Panc1 (cell line): ENCODE data around the gene COL23A1. TPM values are rescaled to one million over a fixed set of nuclear protein-coding genes. Genes with fewer than 3 reads are reported as not detected.

Experiments
- ATAC-seq: fragments of 200-7000 bp; cut with Tn5 transposase; 2 replicates; pipeline ENCODE4 v1.9.1; 2020; ENCODE audit warnings: mild to moderate bottlenecking, moderate library complexity
- BruUV-seq: library from RNA; stranded (reverse); fragments of 400-500 nt; replicated peaks from 2 replicates; lab custom pipeline; 2021; lab: Mats Ljungman, UMichigan
- CTCF ChIA-PET: fragments of 300-600 bp; sonication (Branson Sonifier 250); formaldehyde crosslinking; loops from one replicate; lab custom pipeline; 2022; ENCODE audit warnings: antibody characterized with exemption; lab: Charles Lee
- POLR2A ChIA-PET: fragments of 300-600 bp; sonication (Branson Sonifier 250); formaldehyde crosslinking; loops from one replicate; lab custom pipeline; 2022; ENCODE audit warnings: antibody characterized with exemption; lab: Charles Lee
- DNase-seq: peaks from one replicate; pipeline ENCODE4 v3.0.0-alpha.2; 2010; ENCODE audit warnings: low read depth, low spot score
- H3K27ac ChIP-seq: 2 replicates; pipeline ENCODE4 v1.5.1; 2011; ENCODE audit warnings: mild to moderate bottlenecking, low read length, inconsistent platforms
- H3K27me3 ChIP-seq: fragments of 200-500 bp; sonication (Bioruptor generic); 2 replicates; pipeline ENCODE4 v1.6.0; 2014; ENCODE audit warnings: low read length, inconsistent platforms; ENCODE audit not compliant: control insufficient read depth, insufficient read depth
- H3K36me3 ChIP-seq: fragments of 200-500 bp; sonication (Bioruptor generic); 2 replicates; pipeline ENCODE4 v1.5.1; 2014; ENCODE audit warnings: inconsistent platforms, mild to moderate bottlenecking, low read length, moderate library complexity; ENCODE audit not compliant: control insufficient read depth, insufficient read depth
- H3K4me1 ChIP-seq: 2 replicates; pipeline ENCODE4 v1.5.1; 2011; ENCODE audit warnings: inconsistent platforms, mild to moderate bottlenecking, low read length, moderate library complexity; ENCODE audit not compliant: control insufficient read depth, insufficient read depth
- H3K4me3 ChIP-seq, 2 experiments: 2 replicates each; pipeline ENCODE4 v1.5.1; 2011 to 2012; ENCODE audit warnings: low read depth in 2 of 2, low read length in 2 of 2, mild to moderate bottlenecking in 2 of 2, inconsistent platforms in 1 of 2, moderate library complexity in 1 of 2
- H3K9me3 ChIP-seq: fragments of 200-500 bp; sonication (Bioruptor generic); 2 replicates; pipeline ENCODE4 v1.5.1; 2014; ENCODE audit warnings: low read depth, mild to moderate bottlenecking, inconsistent platforms, low read length, moderate library complexity; ENCODE audit not compliant: control insufficient read depth, insufficient read depth
- POLR2AphosphoS5 ChIP-seq: IDR thresholded peaks from 2 replicates; pipeline ENCODE4 v1.6.1; 2012; ENCODE audit warnings: mild to moderate bottlenecking, low read depth, low read length, moderate library complexity
- REST ChIP-seq, 2 experiments: IDR thresholded peaks; 2 replicates each; pipeline ENCODE4 v1.6.1; 2011 to 2012; ENCODE audit warnings: low read depth in 2 of 2, control low read depth in 1 of 2, low read length in 1 of 2, mild to moderate bottlenecking in 1 of 2, moderate library complexity in 1 of 2; ENCODE audit not compliant: insufficient read depth in 1 of 2
- SIN3A ChIP-seq: IDR thresholded peaks from 2 replicates; pipeline ENCODE4 v1.6.1; 2012; ENCODE audit warnings: low read depth, mild to moderate bottlenecking, low read length, moderate library complexity, borderline replicate concordance; ENCODE audit not compliant: insufficient read depth
- TCF7L2 ChIP-seq: IDR thresholded peaks from 2 replicates; pipeline ENCODE4 v1.6.1; 2011; ENCODE audit warnings: mild to moderate bottlenecking, low read depth, low read length, inconsistent platforms
- in situ Hi-C: cut with HindIII; loops from 2 replicates; pipeline ENCODE4 v1.10.0; 2016; ENCODE audit warnings: low sequenced_read_pairs, low pct_unique_long_range_greater_than_20kb
- intact Hi-C: fragments of 100-400 bp; cut with micrococcal nuclease; formaldehyde crosslinking; loops from one replicate; pipeline ENCODE4 v1.10.0; 2022; ENCODE audit not compliant: unreplicated experiment
- total RNA-seq: library from RNA; stranded (reverse); gene quantifications from one replicate; pipeline ENCODE4 v1.2.1, GENCODE V29; 2021; ENCODE audit not compliant: unreplicated experiment
- TF ChIP-seq, protein P1 (sequence below): fragments of 450-650 bp; IDR thresholded peaks from 2 replicates; pipeline ENCODE4 v1.5.1; 2017; ENCODE audit warnings: mild to moderate bottlenecking

COL23A1 gene
- total RNA-seq, 1 experiment from 2014 or later = 0.05 TPM

GRCh38 chr5:178424810-178425177 is 165.4 kb downstream of the COL23A1 start:
- ChIA-PET CTCF (no interaction called here), POLR2A (no interaction called here)
- Histone ChIP-seq H3K36me3 (no peaks in the 10 kb centered on the region), H3K27ac (no peak overlapping the region), H3K27me3 (no peaks in the 10 kb centered on the region), H3K4me1 (no peaks in the 10 kb centered on the region), H3K4me3 (no peak overlapping the region), H3K9me3 (no peaks in the 10 kb centered on the region)
- in situ Hi-C loops (no loop called here), intact Hi-C loops (no loop called here)
- DNase-seq = no peak
- no peak for TF ChIP-seq REST (IDR thresholded peaks at IDR 0.05; ENCODE audit: insufficient read depth in 1 of 2, low read depth in 2 of 2, low read length in 1 of 2)
- TF ChIP-seq SIN3A = no peak
- TF ChIP-seq, protein P1, sequence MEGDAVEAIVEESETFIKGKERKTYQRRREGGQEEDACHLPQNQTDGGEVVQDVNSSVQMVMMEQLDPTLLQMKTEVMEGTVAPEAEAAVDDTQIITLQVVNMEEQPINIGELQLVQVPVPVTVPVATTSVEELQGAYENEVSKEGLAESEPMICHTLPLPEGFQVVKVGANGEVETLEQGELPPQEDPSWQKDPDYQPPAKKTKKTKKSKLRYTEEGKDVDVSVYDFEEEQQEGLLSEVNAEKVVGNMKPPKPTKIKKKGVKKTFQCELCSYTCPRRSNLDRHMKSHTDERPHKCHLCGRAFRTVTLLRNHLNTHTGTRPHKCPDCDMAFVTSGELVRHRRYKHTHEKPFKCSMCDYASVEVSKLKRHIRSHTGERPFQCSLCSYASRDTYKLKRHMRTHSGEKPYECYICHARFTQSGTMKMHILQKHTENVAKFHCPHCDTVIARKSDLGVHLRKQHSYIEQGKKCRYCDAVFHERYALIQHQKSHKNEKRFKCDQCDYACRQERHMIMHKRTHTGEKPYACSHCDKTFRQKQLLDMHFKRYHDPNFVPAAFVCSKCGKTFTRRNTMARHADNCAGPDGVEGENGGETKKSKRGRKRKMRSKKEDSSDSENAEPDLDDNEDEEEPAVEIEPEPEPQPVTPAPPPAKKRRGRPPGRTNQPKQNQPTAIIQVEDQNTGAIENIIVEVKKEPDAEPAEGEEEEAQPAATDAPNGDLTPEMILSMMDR = no peak
- TF ChIP-seq POLR2AphosphoS5 = no peak
- no peak for TF ChIP-seq TCF7L2
- no TSS peak for BruUV-seq
- no peak for ATAC-seq

GRCh38 chr5:178423901-178424809 is 166.0 kb downstream of the COL23A1 start:
- BruUV-seq = no TSS peak
- H3K9me3 ChIP-seq = no peaks in the 10 kb centered on the region
- ChIA-PET POLR2A (no interaction called here), CTCF (no interaction called here)
- no peak for DNase-seq
- no peak for ATAC-seq
- in situ Hi-C loops (no loop called here), intact Hi-C loops (no loop called here)
- H3K4me3 ChIP-seq = no peak overlapping the region
- no peaks in the 10 kb centered on the region for H3K27me3 ChIP-seq
- TF ChIP-seq REST (IDR thresholded peaks at IDR 0.05; ENCODE audit: insufficient read depth in 1 of 2, low read depth in 2 of 2, low read length in 1 of 2) = no peak
- no peaks in the 10 kb centered on the region for H3K36me3 ChIP-seq
- H3K4me1 ChIP-seq = no peaks in the 10 kb centered on the region
- H3K27ac ChIP-seq = no peak overlapping the region
